ENCODE results near the gene ACY1. TPM values are rescaled to one million over a fixed set of nuclear protein-coding genes. Genes with fewer than 3 reads are reported as not detected.

ACY1 gene
- total and polyA plus RNA-seq, 2 donors (not counting 3 experiments of a cell fraction or from before 2014, with no cell fraction given): 13.4 to 32.9 TPM

DNA sequence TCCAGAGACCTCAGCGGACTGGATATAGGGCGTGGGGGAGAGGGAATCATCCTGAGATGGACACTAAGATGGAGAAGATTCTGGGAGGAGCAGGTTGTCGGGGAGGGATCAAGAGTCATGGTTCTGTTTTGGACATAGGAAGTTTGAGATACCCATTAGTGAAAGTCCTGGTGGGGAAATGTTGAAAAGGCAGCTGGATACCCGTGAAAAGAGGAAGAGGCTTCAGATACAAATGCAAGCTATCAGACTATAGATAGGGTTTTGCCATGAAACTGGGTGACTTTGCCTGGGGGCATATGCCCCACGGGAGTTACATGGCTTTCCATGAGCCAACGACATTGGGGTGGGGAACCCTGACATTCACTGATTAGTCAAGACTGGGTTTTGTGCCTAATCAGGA is 29.2 kb upstream of the ACY1 start:
- Histone ChIP-seq H2AFZ (ENCODE audit: low read depth, low read length) (no peak overlapping the region), H4K20me1 (replicated peaks; ENCODE audit: control insufficient read depth, extremely low read depth, insufficient read depth, low read length) (no peaks in the 10 kb centered on the region), H3K4me1 (ENCODE audit: control insufficient read depth, extremely low read depth, insufficient read depth, low read length) (no peaks in the 10 kb centered on the region), H3K27ac (ENCODE audit: insufficient read depth, low read depth, low read length) (no peak overlapping the region), H3K9ac (replicated peaks; ENCODE audit: extremely low read depth, insufficient read depth, low read length) (no peak overlapping the region), H3K4me2 (ENCODE audit: insufficient read depth, low read length) (no peak overlapping the region), H3K9me3 (replicated peaks; ENCODE audit: control insufficient read depth, insufficient read depth, low read length) (no peaks in the 10 kb centered on the region), H3K4me3 (replicated peaks in 1 of 3; ENCODE audit: insufficient read depth in 1 of 3, low read depth in 1 of 3, low read length in 3 of 3) (no peak overlapping the region), H3K36me3 (ENCODE audit: control insufficient read depth in 2 of 2, extremely low read depth in 1 of 2, insufficient read depth in 2 of 2, low read length in 2 of 2) (no peaks in the 10 kb centered on the region), H3K9me1 (replicated peaks; ENCODE audit: control insufficient read depth, extremely low read depth, insufficient read depth, low read length) (no peaks in the 10 kb centered on the region), H3K27me3 (ENCODE audit: control insufficient read depth in 2 of 2, insufficient read depth in 2 of 2, low read length in 2 of 2) (peaks cover 7 to 13% of the 10 kb centered on the region in 2 experiments), H3K79me2 (ENCODE audit: control insufficient read depth, insufficient read depth, low read length) (no peaks in the 10 kb centered on the region)
- DNase-seq (ENCODE audit: low read depth, low spot score): no peak
- no peak for TF ChIP-seq JUN (IDR thresholded peaks at IDR 0.05; ENCODE audit: borderline replicate concordance, insufficient read depth, insufficient read length, low read depth)
- no peak for TF ChIP-seq MAX (IDR thresholded peaks at IDR 0.05; ENCODE audit: insufficient read depth, insufficient read length)
- TF ChIP-seq, protein P1, sequence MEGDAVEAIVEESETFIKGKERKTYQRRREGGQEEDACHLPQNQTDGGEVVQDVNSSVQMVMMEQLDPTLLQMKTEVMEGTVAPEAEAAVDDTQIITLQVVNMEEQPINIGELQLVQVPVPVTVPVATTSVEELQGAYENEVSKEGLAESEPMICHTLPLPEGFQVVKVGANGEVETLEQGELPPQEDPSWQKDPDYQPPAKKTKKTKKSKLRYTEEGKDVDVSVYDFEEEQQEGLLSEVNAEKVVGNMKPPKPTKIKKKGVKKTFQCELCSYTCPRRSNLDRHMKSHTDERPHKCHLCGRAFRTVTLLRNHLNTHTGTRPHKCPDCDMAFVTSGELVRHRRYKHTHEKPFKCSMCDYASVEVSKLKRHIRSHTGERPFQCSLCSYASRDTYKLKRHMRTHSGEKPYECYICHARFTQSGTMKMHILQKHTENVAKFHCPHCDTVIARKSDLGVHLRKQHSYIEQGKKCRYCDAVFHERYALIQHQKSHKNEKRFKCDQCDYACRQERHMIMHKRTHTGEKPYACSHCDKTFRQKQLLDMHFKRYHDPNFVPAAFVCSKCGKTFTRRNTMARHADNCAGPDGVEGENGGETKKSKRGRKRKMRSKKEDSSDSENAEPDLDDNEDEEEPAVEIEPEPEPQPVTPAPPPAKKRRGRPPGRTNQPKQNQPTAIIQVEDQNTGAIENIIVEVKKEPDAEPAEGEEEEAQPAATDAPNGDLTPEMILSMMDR (IDR thresholded peaks at IDR 0.05; ENCODE audit: extremely low read depth in 1 of 2, insufficient read depth in 1 of 2, low read depth in 1 of 2, low read length in 2 of 2): no peak
- TF ChIP-seq POLR2A (IDR thresholded peaks at IDR 0.05; ENCODE audit: low read depth, low read length): no peak
- no peak for TF ChIP-seq MYC (IDR thresholded peaks at IDR 0.05; ENCODE audit: low read depth, low read length)
- no peak for TF ChIP-seq EZH2 (IDR thresholded peaks at IDR 0.05; ENCODE audit: borderline replicate concordance, low read depth, low read length, severe bottlenecking)
- TF ChIP-seq GATA2 (IDR thresholded peaks at IDR 0.05; ENCODE audit: insufficient read depth, insufficient read length, low read depth, low read length): no peak
- TF ChIP-seq POLR2AphosphoS5 (IDR thresholded peaks at IDR 0.05; ENCODE audit: insufficient read depth, low read depth, low read length): no peak
- TF ChIP-seq FOS (IDR thresholded peaks at IDR 0.05; ENCODE audit: borderline replicate concordance, insufficient read depth, low read length): no peak
- no TSS peak for BruUV-seq (replicated peaks)
- dilution Hi-C loops (cut with MboI; ENCODE audit: extremely low pct_ligation_motif_present, low sequenced_read_pairs): no loop called here
- intact Hi-C loops (cut with micrococcal nuclease): no loop called here
- ChIA-PET POLR2A (interaction anchor here (1.6 kb wide), 1 partner anchor 12 kb away, joined by 4 read pairs; the partner anchor contains the start of genes PARP3 and RRP9), CTCF (interaction anchor here (1.0 kb wide), 2 partner anchors 13 to 20 kb away, joined by 3 to 4 read pairs; partner anchors contain the start of genes ABHD14B and RRP9)
- FAIRE-seq: no peak

Data from endothelial cell of umbilical vein (primary cell).